Measurements from ENCODE around the gene TTC34. TPM values are rescaled to one million over a fixed set of nuclear protein-coding genes. Genes with fewer than 3 reads are reported as not detected.

The TTC34 gene
- total RNA-seq, 1 experiment from 2014 or later, result 1.7 TPM

GRCh38 chr1:2826736-2827292, 25.3 kb upstream of the TTC34 start:
- intact Hi-C loops (cut with micrococcal nuclease; ENCODE audit: unreplicated experiment), result no loop called here
- TF ChIP-seq CTCF (conservative IDR thresholded peaks at IDR 0.05) (no peak), EZH2 (IDR thresholded peaks at IDR 0.05; ENCODE audit: low read depth) (no peak)
- CTCF ChIA-PET, result no interaction called here
- no peaks in the 10 kb centered on the region for H3K4me1 ChIP-seq (replicated peaks; ENCODE audit: insufficient read depth)
- no TSS peak for BruUV-seq (replicated peaks)
- peaks cover 90% of the 10 kb centered on the region for H3K27me3 ChIP-seq (ENCODE audit: insufficient read depth, low read depth)
- no peaks in the 10 kb centered on the region for H3K79me2 ChIP-seq (ENCODE audit: low read depth)
- H3F3A ChIP-seq (ENCODE audit: insufficient read depth, low read depth), result no peaks in the 10 kb centered on the region
- H3K4me2 ChIP-seq, result no peak overlapping the region
- no peak overlapping the region for H3K27ac ChIP-seq
- no peak for DNase-seq
- no peaks in the 10 kb centered on the region for H3K36me3 ChIP-seq (ENCODE audit: low read depth)
- no peak overlapping the region for H2AFZ ChIP-seq
- no peak overlapping the region for H3K4me3 ChIP-seq
- H3K9me3 ChIP-seq (ENCODE audit: insufficient read depth, low read depth), result no peaks in the 10 kb centered on the region
- H4K20me1 ChIP-seq (ENCODE audit: insufficient read depth), result no peaks in the 10 kb centered on the region; the same call in 1 of the 2 replicates
- H3K9me2 ChIP-seq (ENCODE audit: insufficient read depth), result no peaks in the 10 kb centered on the region
- POLR2A ChIA-PET (ENCODE audit: unreplicated experiment), result no interaction called here

GRCh38 chr1:2826316-2826715, 24.8 kb upstream of the TTC34 start:
- POLR2A ChIA-PET (ENCODE audit: unreplicated experiment), result no interaction called here
- DNase-seq, result no peak

DNA sequence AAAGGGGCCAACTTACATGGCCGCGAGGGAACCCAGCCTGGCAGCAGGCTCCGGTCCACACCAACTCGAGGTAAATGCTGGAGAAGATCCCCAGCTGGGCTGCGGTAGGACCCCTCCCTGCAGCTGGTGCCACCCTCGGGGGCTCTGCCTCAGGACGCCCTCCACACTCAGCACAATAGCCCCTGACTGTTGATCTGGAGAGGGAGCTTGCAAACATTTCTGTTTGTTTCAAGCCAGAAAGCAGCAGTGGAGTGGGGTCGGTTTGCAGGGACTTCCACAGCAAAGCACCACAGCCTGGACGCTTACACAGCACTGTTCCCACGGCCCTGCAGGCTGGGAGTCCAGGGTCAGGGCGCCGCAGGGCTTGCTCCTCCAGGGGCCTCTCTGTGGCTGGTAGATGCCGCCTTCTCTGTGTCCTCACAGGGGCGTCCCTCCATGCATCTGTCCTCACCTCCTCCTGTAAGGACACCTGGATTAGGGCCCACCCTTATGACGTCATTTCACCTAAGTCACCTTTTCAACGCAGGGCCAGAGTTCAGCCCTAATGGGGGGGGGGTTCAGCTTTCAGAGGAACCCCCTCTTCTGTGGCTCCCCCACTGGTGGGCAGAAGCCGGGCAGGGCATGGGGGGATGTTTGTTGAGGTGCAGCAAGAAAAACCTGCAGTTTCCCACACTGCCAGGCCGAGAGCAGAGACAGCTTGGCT, 24.1 kb upstream of the TTC34 start:
- Histone ChIP-seq H3K27ac (no peak overlapping the region), H3K4me1 (replicated peaks; ENCODE audit: insufficient read depth) (no peaks in the 10 kb centered on the region), H3F3A (ENCODE audit: insufficient read depth, low read depth) (no peaks in the 10 kb centered on the region), H3K79me2 (ENCODE audit: low read depth) (no peaks in the 10 kb centered on the region), H2AFZ (no peak overlapping the region), H3K4me3 (no peak overlapping the region), H3K9me3 (ENCODE audit: insufficient read depth, low read depth) (no peaks in the 10 kb centered on the region), H3K9me2 (ENCODE audit: insufficient read depth) (no peaks in the 10 kb centered on the region), H4K20me1 (ENCODE audit: insufficient read depth) (no peaks in the 10 kb centered on the region; the same call in 1 of the 2 replicates), H3K4me2 (no peak overlapping the region), H3K27me3 (ENCODE audit: insufficient read depth, low read depth) (peaks cover 80% of the 10 kb centered on the region), H3K36me3 (ENCODE audit: low read depth) (no peaks in the 10 kb centered on the region)
- no peak for DNase-seq
- BruUV-seq (replicated peaks), result no TSS peak
- ChIA-PET POLR2A (ENCODE audit: unreplicated experiment) (no interaction called here), CTCF (interaction anchor here (0.6 kb wide), 1 partner anchor 435 kb away, joined by 3 read pairs; no protein-coding TSS in a partner anchor)
- intact Hi-C loops (cut with micrococcal nuclease; ENCODE audit: unreplicated experiment), result no loop called here
- TF ChIP-seq CTCF (conservative IDR thresholded peaks at IDR 0.05) (no peak), EZH2 (IDR thresholded peaks at IDR 0.05; ENCODE audit: low read depth) (no peak)

More at GRCh38 chr1:2826316-2826715, 24.8 kb upstream of the TTC34 start:
- H3K4me3 ChIP-seq, result no peak overlapping the region
- intact Hi-C loops (cut with micrococcal nuclease; ENCODE audit: unreplicated experiment), result no loop called here
- no TSS peak for BruUV-seq (replicated peaks)
- CTCF ChIA-PET, result no interaction called here
- no peaks in the 10 kb centered on the region for H3F3A ChIP-seq (ENCODE audit: insufficient read depth, low read depth)
- H3K4me2 ChIP-seq, result no peak overlapping the region
- TF ChIP-seq EZH2 (IDR thresholded peaks at IDR 0.05; ENCODE audit: low read depth), result no peak
- no peak for TF ChIP-seq CTCF (conservative IDR thresholded peaks at IDR 0.05)
- H3K27me3 ChIP-seq (ENCODE audit: insufficient read depth, low read depth), result peaks cover 86% of the 10 kb centered on the region
- H3K79me2 ChIP-seq (ENCODE audit: low read depth), result no peaks in the 10 kb centered on the region
- H3K27ac ChIP-seq, result no peak overlapping the region
- no peaks in the 10 kb centered on the region for H3K9me3 ChIP-seq (ENCODE audit: insufficient read depth, low read depth)
- no peak overlapping the region for H2AFZ ChIP-seq
- H3K36me3 ChIP-seq (ENCODE audit: low read depth), result no peaks in the 10 kb centered on the region
- no peaks in the 10 kb centered on the region for H3K9me2 ChIP-seq (ENCODE audit: insufficient read depth)
- H4K20me1 ChIP-seq (ENCODE audit: insufficient read depth), result no peaks in the 10 kb centered on the region; the same call in 1 of the 2 replicates
- H3K4me1 ChIP-seq (replicated peaks; ENCODE audit: insufficient read depth), result no peaks in the 10 kb centered on the region

Data from PC-9 (cell line).